Right kidney (tissue), 1 donor: Measurements from ENCODE around the gene ADCY5.

Experiments used
- DNase-seq: peaks from one replicate; pipeline ENCODE4 v3.0.0-alpha.2; 2016

The ADCY5 gene

GRCh38 chr3:123458255-123458654 is 9.4 kb upstream of the ADCY5 start:
- no peak for DNase-seq

- no peak for DNase-seq
Measured at GRCh38 chr3:123457841-123458240, 9.0 kb upstream of the ADCY5 start.

GRCh38 chr3:123453675-123454074 is 4.8 kb upstream of the ADCY5 start:
- DNase-seq = no peak

- no peak for DNase-seq
Measured at GRCh38 chr3:123451186-123451585, 2.3 kb upstream of the ADCY5 start.

GRCh38 chr3:123449997-123450604 is 1.2 kb upstream of the ADCY5 start:
- peak; percentile 49 for DNase-seq

GRCh38 chr3:123449102-123449996 is 459 bp upstream of the ADCY5 start:
- DNase-seq = peak; percentile 91

- DNase-seq = peak; percentile 63
Measured at GRCh38 chr3:123447749-123448517, 957 bp downstream of the ADCY5 start.

GRCh38 chr3:123447416-123447748 is 1.5 kb downstream of the ADCY5 start:
- DNase-seq = no peak

- DNase-seq = no peak
Measured at GRCh38 chr3:123446610-123447109, 2.2 kb downstream of the ADCY5 start.

GRCh38 chr3:123446210-123446609 is 2.7 kb downstream of the ADCY5 start:
- no peak for DNase-seq

GRCh38 chr3:123445702-123446101 is 3.2 kb downstream of the ADCY5 start:
- DNase-seq = no peak

GRCh38 chr3:123444744-123445143 is 4.1 kb downstream of the ADCY5 start:
- DNase-seq = no peak

- DNase-seq = no peak
Measured at GRCh38 chr3:123444023-123444422, 4.9 kb downstream of the ADCY5 start.

- no peak for DNase-seq
Measured at GRCh38 chr3:123442908-123443307, 6.0 kb downstream of the ADCY5 start.

- no peak for DNase-seq
Measured at GRCh38 chr3:123442125-123442524, 6.8 kb downstream of the ADCY5 start.

GRCh38 chr3:123439806-123440580 is 8.9 kb downstream of the ADCY5 start:
- DNase-seq = no peak

- DNase-seq = no peak
Measured at GRCh38 chr3:123432832-123433523, 15.9 kb downstream of the ADCY5 start.

GRCh38 chr3:123431658-123432324 is 17.1 kb downstream of the ADCY5 start:
- no peak for DNase-seq

GRCh38 chr3:123431007-123431657 is 17.8 kb downstream of the ADCY5 start:
- DNase-seq = no peak

- DNase-seq = no peak
Measured at GRCh38 chr3:123430266-123430665, 18.6 kb downstream of the ADCY5 start.
